ENCODE measurements around the gene ZNF423.

Gene ZNF423

DNA sequence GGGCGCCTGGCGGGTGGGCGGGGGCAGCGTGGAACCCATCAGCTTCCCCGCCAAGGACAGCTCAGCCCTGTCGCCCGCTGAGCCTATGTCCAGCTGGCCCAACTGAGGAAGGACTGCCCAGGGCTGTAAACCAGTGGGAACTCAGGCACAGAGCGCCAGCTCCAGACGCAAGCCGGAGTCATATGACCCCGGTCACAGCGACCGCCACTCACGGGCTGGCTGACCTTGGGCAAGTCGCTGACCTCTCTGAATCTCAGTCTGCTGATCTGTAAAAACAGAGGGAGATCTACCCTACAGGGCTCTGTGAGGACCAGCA is 312.3 kb downstream of the ZNF423 start:
- no peak for DNase-seq (ENCODE audit: extremely low read depth in 1 of 2, low read depth in 1 of 2)

DNA sequence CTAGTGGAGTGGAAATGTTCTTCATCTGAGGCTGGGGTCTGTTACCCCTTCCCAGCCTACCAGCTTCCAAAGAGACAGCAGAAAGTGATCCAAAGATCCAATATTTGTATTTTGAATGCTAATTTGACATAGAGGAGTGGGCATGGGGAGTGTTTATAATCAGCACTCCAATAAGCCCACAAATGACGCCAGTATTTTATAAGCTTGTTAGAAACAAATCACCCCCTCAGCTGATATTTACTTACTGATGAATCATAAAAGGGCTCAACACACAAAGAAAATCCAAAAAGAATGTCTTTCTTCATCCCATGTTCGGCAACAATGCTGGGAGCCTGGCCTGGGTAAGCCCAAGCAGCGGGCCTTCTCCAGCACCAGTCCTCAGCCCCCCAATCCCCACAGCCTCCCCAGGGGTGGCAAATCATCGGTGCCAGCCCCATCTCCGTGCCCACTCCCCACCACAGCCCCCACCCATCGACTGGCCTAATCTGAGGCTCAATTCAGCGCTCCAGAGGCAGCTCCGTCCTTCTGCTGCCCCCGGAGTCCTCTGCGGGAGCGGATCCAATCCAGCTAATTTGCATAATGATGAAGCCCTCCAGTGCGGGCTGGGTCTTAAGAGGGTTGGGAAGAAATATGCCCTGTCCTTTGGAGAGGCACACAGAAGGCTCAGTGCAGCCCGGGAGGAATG is 312.8 kb downstream of the ZNF423 start:
- no peak for DNase-seq (ENCODE audit: extremely low read depth in 1 of 2, low read depth in 1 of 2)

DNA sequence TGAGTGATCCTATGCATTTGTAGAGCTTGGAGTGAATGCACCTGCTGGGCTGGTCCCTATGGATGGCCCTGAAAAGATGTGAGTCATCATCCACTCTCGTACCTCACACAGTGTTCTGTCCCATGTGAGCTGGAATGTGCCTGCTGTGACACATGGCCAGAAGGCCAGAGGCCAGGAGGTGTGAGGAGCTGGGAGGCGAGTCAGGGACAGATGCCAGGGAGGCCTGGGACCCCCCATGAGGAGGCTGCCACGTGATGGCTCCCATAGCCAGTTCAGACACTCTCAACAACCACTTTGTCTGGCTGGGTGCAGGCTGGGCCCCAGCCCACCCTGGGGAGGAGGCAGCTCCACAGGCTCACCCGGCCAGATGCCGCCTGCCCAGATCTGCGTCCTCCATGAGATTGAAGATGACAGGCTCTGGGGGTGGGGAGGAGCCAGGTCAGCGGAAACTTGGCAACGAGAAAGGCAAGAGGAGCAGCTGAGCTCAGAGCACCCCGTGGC is 313.5 kb downstream of the ZNF423 start:
- DNase-seq (ENCODE audit: extremely low read depth in 1 of 2, low read depth in 1 of 2): no peak

DNA sequence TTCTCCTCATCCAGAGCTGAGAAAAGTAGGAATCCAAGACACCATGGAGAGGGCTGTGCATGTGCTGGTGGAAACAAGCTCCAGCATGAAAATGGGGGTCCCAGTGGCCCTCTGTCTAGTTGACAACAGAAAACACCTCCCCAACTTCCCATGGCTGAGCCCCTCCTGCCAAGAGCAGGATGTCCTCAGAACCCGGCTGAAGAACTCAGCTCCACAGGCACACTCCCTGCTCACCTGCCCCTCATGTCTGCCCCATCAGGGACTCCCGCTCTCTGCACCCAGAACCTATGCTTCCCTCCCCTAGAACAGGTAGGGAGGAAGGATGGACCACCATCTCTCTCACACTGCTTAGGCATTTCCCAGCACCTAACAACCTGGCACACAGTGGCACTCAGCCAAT is 315.1 kb downstream of the ZNF423 start:
- no peak for DNase-seq (ENCODE audit: extremely low read depth in 1 of 2, low read depth in 1 of 2)

DNA sequence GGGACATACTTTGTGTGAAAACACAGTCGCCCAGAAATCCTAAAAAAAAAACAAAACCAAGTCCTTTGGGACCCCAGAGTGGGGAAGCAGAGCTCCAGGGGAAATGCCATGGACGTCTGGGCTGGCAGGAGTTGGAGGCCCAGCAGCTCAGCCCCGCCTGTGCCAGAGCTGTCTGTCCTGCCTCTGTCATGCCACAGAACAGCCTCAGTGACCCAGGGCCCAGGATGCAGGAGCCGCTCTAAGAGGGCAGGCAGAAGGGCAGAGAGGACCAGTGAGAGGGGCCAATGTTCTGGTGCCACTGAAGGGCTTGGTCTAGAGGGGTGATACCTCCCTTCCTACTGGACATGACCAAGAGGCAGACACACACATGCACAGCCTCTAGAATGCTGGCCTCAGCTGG is 316.2 kb downstream of the ZNF423 start:
- DNase-seq (ENCODE audit: extremely low read depth in 1 of 2, low read depth in 1 of 2): no peak

DNA sequence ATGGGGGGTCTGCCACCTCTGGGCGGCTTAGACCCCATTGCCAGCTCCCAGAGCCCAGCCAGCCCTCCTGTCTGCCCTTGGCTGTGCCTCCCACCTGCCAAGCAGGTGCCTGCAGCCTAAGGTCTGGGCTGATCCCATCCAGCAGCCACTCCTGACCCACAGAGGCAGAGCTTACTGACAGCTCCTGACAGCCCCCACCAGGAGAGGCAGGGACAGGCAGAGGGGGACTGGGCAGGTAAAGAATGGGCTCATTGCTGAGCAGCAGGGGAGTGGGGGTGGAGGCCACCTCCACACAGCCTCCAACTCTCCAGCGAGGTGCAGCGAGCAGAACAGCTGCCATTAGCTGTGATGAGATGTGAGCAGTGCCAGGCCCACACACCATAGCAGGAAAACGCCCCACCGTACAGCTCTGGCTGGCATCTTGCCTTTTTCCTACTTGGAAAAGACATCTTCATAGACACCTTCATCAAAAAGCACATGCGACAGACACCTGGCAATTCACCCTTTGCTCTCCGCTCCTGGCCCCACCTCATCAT is 317.9 kb downstream of the ZNF423 start:
- no peak for DNase-seq (ENCODE audit: extremely low read depth in 1 of 2, low read depth in 1 of 2)

DNA sequence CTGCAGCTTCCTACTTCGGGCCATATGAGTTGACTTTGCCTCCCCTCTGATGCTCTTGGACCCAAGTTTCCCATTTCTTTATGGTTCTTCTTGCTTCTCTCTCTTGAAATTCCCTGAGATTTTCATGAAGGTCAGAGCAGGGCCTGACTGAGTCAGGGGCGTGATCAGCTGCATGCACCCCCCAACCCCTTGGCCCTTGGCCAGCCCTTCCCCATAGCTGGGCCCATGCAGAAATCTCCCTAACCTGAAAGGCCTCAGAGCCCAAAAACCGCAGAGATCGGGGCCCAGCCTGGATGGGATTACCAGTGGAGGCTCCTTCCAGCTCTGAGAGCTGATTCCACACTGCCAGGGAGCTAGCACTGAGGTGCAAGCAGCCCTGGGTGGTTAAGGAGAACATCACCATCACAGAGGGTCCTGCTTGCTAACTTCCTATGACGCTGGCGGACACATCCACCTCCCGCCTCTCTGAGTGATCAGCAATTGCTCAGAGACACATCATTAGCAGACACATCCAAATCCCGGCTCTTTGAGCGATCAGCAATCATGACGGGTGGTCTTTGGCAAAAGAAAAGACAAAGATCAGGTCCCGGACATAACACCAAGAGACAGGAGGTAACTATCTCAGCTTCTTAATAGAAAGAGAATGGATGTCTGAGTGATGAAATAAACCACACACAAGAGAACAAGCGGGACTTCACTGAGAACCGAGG is 320.9 kb downstream of the ZNF423 start:
- no peak for DNase-seq (ENCODE audit: extremely low read depth in 1 of 2, low read depth in 1 of 2)

DNA sequence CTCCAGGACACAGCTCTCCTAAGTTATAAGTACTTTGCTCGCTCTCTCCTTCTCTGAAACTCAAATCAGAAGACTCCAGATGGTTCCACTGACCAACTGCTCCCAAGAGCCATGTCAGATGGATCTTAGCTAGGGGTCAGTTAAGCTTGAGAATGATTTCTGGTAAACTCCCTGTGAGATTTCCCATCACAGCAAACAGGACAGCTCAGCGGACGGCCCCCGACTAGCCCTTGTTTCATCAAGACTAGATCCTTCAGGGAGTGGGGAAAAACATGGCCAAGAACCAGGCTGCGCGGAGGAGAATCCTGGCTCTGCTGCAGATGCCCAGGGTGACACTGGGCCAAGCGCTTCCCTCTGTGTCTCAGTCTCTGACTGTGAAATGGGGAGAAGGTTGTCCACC is 322.5 kb downstream of the ZNF423 start:
- no peak for DNase-seq (ENCODE audit: extremely low read depth in 1 of 2, low read depth in 1 of 2)

DNA sequence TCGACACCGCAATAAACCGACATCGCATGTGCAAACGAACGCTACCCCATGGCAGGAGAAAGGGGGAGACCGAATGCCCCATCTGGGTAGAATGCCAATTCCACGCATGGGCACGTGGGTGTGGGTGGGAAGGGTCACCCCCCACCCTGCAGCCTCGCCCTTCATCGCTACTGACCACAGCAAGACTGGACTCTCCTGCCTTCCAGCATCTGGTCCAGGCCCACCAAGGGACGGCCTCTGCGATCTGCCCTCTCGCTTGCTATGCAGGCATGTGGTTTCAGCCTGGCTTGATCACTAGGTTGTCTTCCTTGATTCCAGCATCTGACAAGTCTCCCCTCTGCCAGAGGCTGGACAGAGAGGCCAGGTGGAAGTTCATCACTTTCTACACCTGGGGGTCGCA is 323.0 kb downstream of the ZNF423 start:
- DNase-seq (ENCODE audit: extremely low read depth in 1 of 2, low read depth in 1 of 2): no peak

DNA sequence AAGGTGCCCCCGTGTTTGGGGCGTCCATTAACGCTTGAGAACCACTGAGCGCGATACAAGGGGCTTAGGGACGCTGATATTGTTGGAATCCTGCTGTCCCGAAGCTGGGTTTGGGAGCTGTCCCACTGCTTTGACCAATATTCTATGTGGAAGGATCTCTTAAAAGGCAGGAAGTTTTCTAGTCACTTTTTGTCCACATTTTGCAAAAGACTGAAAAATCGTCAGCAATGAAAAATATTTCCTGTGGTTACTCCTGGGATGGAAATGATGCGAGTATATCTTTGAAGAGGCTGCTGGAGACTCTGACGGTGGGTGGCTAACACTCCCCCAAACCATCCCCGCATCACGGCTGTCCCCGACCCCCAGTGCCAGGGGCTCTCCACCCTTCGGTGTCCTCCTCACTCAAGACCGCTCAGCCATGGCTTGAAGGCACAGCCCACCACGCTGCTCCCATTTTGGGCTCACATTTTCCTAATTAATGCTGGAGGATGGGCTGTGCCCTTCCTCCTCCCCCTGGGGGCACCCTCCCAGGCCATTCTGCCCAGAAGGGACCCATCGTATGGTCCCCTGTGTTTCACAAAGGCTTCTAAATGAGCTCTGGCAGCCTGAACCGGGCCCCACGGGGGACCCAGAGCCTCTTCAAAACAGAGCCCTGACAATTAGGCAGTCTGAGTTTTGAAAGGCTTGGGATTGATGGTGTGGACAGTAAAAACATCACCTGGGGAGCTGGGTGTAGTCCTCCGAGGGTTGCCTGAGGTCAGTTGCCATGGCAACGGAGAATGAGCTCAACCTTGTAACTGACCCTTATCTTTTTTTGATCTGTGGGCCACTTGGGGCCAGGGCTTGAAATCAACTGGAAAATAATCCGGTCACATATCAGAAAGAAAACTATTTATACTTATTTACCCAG is 323.7 kb downstream of the ZNF423 start:
- no peak for DNase-seq (ENCODE audit: extremely low read depth in 1 of 2, low read depth in 1 of 2)

DNA sequence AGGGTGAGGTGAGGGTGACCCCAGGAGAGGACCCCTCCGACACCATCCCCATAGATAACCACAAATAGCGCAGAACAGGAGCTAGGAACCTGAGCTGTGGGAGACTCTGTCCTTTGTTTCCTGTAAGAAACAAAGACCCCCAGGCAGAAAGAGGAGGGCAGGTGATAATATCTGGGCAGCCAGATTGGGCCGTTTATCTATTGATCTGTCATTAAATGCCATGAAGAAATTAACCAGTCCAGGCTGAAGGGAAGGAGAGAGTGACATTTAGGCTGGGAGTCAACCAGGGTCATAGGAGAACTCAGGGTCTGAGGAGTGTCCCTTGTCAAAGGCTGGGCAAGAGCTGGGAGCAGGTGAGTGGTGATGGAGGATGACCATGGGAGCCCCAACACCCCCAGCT is 324.5 kb downstream of the ZNF423 start:
- no peak for DNase-seq (ENCODE audit: extremely low read depth in 1 of 2, low read depth in 1 of 2)

DNA sequence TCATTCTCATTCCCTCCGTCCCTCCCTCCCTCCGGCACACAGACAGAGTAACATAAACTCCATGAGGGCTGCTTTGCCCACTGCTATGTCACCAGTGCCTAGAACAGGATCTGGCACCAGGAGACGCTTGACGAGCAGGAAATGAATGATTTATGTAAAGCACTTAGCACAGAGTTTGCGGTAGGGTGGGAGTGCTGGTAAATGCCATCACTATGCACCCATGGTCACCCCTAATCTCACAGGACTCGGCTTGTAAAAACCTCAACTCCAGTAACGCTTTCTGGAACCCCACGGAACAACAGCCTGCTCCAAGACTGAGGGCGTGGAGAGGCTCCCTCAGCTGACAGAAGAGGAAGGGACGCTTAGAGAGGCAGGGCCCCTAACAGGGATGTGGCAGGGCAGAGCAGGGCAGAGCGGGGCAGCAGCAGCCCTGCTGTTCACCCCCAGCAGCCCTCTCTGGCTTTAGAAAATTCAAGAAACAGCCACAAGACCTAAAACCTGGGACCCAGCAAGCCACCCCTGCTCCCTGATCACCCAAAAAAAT is 325.4 kb downstream of the ZNF423 start:
- DNase-seq (ENCODE audit: extremely low read depth in 1 of 2, low read depth in 1 of 2): no peak

DNA sequence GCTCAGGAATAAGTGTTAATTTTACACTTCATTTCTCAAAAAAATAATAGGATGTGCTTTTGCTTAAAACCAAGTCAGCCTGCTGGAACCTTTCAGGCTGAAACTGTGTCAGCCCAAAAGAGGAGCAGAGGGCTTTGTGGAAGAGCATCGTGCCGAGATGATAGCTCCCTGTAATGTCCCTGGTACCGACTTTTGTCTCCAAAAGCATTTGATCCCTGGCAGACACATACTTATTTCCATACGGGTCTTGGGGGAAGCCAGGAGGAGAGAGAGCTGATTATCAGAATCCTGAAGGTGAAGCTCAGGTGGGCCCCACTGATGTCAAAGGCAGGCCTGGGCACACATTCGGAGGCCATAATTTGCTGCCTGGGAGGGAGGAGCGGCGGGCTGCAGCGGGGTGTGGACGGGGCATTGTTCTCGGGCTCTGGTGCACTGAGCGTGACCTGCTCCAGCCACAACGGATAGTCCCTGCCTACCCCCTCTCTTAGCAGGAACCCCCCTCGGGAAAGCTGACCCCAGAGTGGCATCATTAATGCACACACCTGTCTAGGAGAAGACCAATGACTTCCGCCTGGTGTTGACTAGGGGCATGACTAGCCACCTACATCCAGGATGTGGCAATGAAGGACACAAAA is 326.4 kb downstream of the ZNF423 start:
- DNase-seq (ENCODE audit: extremely low read depth in 1 of 2, low read depth in 1 of 2): no peak

DNA sequence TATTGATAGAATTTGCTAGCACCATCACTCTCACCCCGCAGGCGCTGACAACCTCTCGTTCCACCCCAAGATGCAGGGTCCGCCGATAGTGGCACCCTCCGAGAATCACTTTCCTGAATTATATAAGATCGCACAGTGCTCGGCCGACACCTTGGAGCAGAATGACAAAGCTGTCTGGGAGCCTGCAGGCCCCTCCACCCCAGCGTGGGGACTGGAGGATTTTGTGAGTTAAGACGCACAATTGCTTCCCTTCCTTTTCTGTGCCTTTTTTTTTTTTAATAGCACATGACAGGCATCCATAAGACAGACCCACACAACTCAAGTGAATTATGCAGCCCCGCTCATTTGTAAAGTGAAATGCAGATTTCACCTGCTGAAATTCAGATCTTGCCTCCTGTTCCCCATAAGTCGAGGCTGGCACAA is 327.0 kb downstream of the ZNF423 start:
- no peak for DNase-seq (ENCODE audit: extremely low read depth in 1 of 2, low read depth in 1 of 2)

DNA sequence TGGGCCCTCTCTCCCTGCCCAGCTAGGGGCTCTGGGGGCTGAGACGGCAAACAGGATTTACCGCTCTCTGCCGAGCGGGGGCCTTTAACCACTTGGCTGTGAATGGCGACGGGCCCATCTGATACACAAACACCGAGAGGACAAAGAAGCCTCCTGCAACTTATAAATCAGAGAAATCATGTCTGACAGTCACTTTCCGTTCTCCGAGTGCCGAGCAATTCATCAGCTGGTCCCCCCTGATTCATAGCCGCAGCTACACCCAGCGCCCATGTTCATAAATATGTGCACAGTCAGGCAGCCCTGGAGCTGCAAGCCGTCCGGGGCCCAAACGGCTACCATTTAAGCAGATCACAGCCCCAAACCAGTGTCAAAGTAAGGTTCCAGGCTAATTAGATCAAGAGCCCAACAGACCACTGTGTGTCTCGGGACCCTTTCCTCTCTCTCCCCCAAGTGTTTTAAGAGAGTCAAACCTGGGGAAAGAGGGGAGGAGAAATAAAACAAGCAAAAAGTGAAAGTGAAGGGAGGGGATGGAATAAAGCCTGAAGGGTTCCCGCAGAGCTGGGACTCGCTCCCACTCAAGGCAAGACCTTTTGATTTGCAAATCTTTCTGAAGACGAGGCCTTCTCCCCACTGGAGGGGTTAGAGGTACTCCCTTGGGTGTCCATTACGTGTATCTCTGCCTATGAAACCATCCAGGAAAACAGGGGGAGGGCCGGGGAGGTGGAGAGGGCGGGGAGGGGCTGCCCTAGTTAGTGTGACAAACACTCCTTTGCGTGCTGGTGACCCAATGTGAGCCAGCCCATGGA is 327.6 kb downstream of the ZNF423 start:
- DNase-seq (ENCODE audit: extremely low read depth in 1 of 2, low read depth in 1 of 2): no peak

DNA sequence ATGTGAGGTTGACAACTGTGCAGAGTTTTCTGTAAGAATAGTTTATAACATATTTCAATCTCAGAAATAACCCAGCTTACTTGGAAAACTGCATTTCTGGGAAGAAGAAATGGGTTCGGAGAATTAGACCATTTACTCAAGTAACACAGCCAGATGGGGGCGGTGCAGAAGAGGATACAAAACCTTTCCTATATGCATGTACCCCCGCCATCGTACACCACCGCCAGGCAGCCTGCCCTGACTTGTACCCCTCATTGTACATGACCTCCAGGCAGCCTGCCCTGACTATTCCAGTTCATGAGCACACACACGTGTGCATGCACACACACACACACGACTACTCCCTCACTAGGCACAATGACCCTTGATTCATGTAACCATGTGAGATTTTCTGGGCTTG is 328.3 kb downstream of the ZNF423 start:
- no peak for DNase-seq (ENCODE audit: extremely low read depth in 1 of 2, low read depth in 1 of 2)

DNA sequence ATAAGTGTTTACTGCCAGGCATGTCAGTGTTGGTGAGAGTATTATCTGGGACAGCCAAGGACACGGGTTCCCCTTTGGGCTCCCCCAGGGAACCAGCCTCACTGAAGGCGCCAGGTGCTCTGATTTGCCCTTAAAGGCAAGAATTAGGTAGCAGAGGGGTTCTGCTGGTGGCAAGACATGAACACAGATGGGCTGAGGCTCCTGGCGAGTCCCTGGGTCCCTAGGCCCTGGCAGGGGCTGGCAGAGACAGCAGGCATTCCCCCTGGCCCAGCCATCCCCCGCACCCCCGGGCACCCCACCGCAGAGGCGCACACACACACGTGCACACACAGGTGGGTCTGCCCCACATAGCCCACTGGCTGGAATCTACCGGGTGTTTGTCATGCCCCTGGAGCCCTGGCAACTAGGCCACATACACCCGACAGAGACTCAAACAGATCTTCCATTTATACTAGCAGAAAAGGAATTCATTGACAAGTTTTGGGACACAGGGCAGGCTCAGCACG is 329.0 kb downstream of the ZNF423 start:
- no peak for DNase-seq (ENCODE audit: extremely low read depth in 1 of 2, low read depth in 1 of 2)

DNA sequence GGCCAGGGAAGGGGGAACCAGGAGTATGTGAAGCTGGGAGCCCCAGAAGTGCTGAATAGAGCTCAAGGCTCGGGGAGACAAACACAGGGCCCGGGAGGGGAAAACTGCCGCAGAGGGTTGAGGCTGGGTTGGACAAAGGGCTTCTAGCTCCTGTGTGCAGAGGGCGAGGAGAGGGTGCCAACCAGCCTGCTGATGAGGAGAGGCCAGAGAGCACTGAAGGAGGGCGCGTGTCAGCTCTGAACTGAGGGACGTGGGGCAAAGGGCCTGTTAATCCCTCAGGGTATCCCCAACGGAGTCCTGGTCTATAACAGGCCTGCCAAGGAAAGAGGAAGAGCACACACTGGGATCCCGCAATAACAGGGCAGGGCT is 331.0 kb downstream of the ZNF423 start:
- DNase-seq (ENCODE audit: extremely low read depth in 1 of 2, low read depth in 1 of 2): no peak

DNA sequence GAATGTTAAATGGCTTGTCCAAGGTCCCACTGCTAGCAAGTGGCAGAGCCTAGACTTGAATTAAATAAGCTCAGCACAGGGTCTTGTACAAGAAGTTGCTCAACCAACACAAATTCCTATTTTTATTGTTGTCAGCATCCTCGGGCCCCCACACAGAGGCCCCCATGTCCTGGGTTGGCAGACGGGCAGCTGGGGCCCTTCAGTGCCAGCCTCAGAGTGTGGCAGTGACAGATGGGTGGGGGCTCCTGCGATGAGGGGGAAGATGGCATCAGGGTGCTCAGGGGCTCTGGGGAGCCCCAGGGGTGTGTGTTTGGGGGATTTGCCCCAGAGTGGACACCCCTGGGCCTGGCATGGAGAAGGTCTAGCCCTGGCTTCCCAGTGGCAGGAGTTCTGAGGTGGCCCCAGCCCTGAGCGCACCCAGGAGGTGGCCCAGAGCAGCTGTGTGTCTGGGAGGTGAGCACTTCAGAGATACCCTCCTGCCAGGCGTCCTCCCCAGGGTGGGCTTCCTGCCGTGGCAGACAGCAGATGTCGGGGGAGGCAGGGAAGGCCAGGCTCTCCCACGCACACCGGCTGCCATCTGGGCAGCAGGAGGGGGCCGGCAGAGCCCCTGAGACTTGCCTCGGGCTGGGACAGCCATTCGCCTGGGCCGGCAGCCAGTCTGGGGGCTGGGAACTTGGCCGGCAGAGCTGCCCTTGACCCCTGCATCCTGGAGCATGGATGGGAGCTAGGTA is 331.5 kb downstream of the ZNF423 start:
- DNase-seq (ENCODE audit: extremely low read depth in 1 of 2, low read depth in 1 of 2): no peak

Data from activated CD8-positive, alpha-beta memory T cell treated with anti-CD3 and anti-CD28 coated beads for 1 hour (primary cell).